ENCODE measurements around the gene SLC27A2. TPM values are rescaled to one million over a fixed set of nuclear protein-coding genes. Genes with fewer than 3 reads are reported as not detected.

Gene SLC27A2
- total RNA-seq, 1 donor from 2014 or later, result 2.1 TPM

GRCh38 chr15:50140098-50140497 is 41.9 kb upstream of the SLC27A2 start:
- no peak overlapping the region for H3K27ac Mint-ChIP-seq
- H3K4me2 ChIP-seq, result no peak overlapping the region
- DNase-seq (ENCODE audit: low spot score), result no peak
- no peaks in the 10 kb centered on the region for H3K9me3 ChIP-seq (ENCODE audit: low read depth)
- H3K9ac ChIP-seq, result no peak overlapping the region
- no peaks in the 10 kb centered on the region for H3K9me3 Mint-ChIP-seq
- no peaks in the 10 kb centered on the region for H3K27me3 ChIP-seq
- no peak for TF ChIP-seq CTCF (IDR thresholded peaks at IDR 0.05)
- TF ChIP-seq EZH2phosphoT487 (IDR thresholded peaks at IDR 0.05), result no peak
- no peak for TF ChIP-seq EZH2 (IDR thresholded peaks at IDR 0.05)
- H4K20me1 ChIP-seq (ENCODE audit: low read depth), result no peaks in the 10 kb centered on the region
- H3K4me3 ChIP-seq, result no peak overlapping the region
- no peaks in the 10 kb centered on the region for H3K36me3 Mint-ChIP-seq
- no peak overlapping the region for H2AFZ ChIP-seq (replicated peaks)
- no peaks in the 10 kb centered on the region for H3K4me1 ChIP-seq
- H3K36me3 ChIP-seq, result no peaks in the 10 kb centered on the region
- no peaks in the 10 kb centered on the region for H3K79me2 ChIP-seq (ENCODE audit: low read depth)
- peaks cover 7% of the 10 kb centered on the region for H3K4me1 Mint-ChIP-seq
- H3F3A ChIP-seq (ENCODE audit: low read depth), result no peaks in the 10 kb centered on the region
- no peak overlapping the region for H3K27ac ChIP-seq
- H3K27me3 Mint-ChIP-seq (ENCODE audit: insufficient read depth, low read depth), result no peaks in the 10 kb centered on the region
- no peak overlapping the region for H3K4me3 Mint-ChIP-seq

- TF ChIP-seq CTCF (IDR thresholded peaks at IDR 0.05) (no peak), EZH2phosphoT487 (IDR thresholded peaks at IDR 0.05) (no peak), EZH2 (IDR thresholded peaks at IDR 0.05) (no peak)
- no peaks in the 10 kb centered on the region for H3K36me3 Mint-ChIP-seq
- H3K9me3 Mint-ChIP-seq, result no peaks in the 10 kb centered on the region
Observed at GRCh38 chr15:50140983-50141382, 41.0 kb upstream of the SLC27A2 start.

GRCh38 chr15:50141856-50142255 is 40.1 kb upstream of the SLC27A2 start:
- Mint-ChIP-seq H3K36me3 (no peaks in the 10 kb centered on the region), H3K27me3 (ENCODE audit: insufficient read depth, low read depth) (no peaks in the 10 kb centered on the region), H3K27ac (no peak overlapping the region), H3K4me3 (no peak overlapping the region), H3K4me1 (peaks cover 7% of the 10 kb centered on the region), H3K9me3 (no peaks in the 10 kb centered on the region)
- Histone ChIP-seq H3K4me3 (no peak overlapping the region), H3K4me2 (no peak overlapping the region), H3K9ac (no peak overlapping the region), H3K79me2 (ENCODE audit: low read depth) (no peaks in the 10 kb centered on the region), H3K36me3 (no peaks in the 10 kb centered on the region), H3K9me3 (ENCODE audit: low read depth) (no peaks in the 10 kb centered on the region), H3F3A (ENCODE audit: low read depth) (no peaks in the 10 kb centered on the region), H4K20me1 (ENCODE audit: low read depth) (no peaks in the 10 kb centered on the region), H2AFZ (replicated peaks) (no peak overlapping the region), H3K27me3 (no peaks in the 10 kb centered on the region), H3K27ac (no peak overlapping the region), H3K4me1 (no peaks in the 10 kb centered on the region)
- TF ChIP-seq EZH2 (IDR thresholded peaks at IDR 0.05), result no peak
- no peak for TF ChIP-seq CTCF (IDR thresholded peaks at IDR 0.05)
- TF ChIP-seq EZH2phosphoT487 (IDR thresholded peaks at IDR 0.05), result no peak
- no peak for DNase-seq (ENCODE audit: low spot score)

More at GRCh38 chr15:50140983-50141382, 41.0 kb upstream of the SLC27A2 start:
- Histone ChIP-seq H3K9me3 (ENCODE audit: low read depth) (no peaks in the 10 kb centered on the region), H3K4me3 (no peak overlapping the region), H3K36me3 (no peaks in the 10 kb centered on the region), H2AFZ (replicated peaks) (no peak overlapping the region), H3K9ac (no peak overlapping the region), H3K79me2 (ENCODE audit: low read depth) (no peaks in the 10 kb centered on the region), H3K4me1 (no peaks in the 10 kb centered on the region), H4K20me1 (ENCODE audit: low read depth) (no peaks in the 10 kb centered on the region), H3F3A (ENCODE audit: low read depth) (no peaks in the 10 kb centered on the region), H3K27ac (no peak overlapping the region), H3K27me3 (no peaks in the 10 kb centered on the region), H3K4me2 (no peak overlapping the region)
- Mint-ChIP-seq H3K27me3 (ENCODE audit: insufficient read depth, low read depth) (no peaks in the 10 kb centered on the region), H3K4me3 (no peak overlapping the region), H3K27ac (no peak overlapping the region), H3K4me1 (peaks cover 7% of the 10 kb centered on the region)
- no peak for DNase-seq (ENCODE audit: low spot score)

Data from neural progenitor cell (in vitro differentiated cells).